Neutrophil (primary cell): ENCODE data around the gene CABP1.
"Not testable (repeated sequence)": the region's sequence is repeated elsewhere in the genome, so short reads cannot be mapped to it uniquely, and the experiment has no call there.

Experiments
- H3K27ac ChIP-seq: fragments of 200-600 bp; sonication (generic); 2 replicates; pipeline ENCODE4 v1.5.1; 2016; ENCODE audit warnings: mild to moderate bottlenecking, moderate library complexity
- H3K27me3 ChIP-seq: fragments of 200-600 bp; sonication (generic); 2 replicates; pipeline ENCODE4 v1.6.0; 2016; ENCODE audit warnings: mild to moderate bottlenecking
- H3K36me3 ChIP-seq: fragments of 200-600 bp; sonication (generic); 2 replicates; pipeline ENCODE4 v1.5.1; 2017
- H3K4me1 ChIP-seq, 2 experiments: fragments of 200-600 bp in 1 of 2; sonication (generic) in 1 of 2; 1 replicate in 1 of 2; 2 replicates in 1 of 2; pipeline versions ENCODE4 v1.5.1 to v1.6.1; 2013 to 2016; ENCODE audit warnings: low read depth in 1 of 2, low read length in 1 of 2, mild to moderate bottlenecking in 1 of 2, moderate library complexity in 1 of 2; ENCODE audit not compliant: control insufficient read depth in 1 of 2, insufficient read depth in 1 of 2
- H3K4me3 ChIP-seq, 2 experiments: fragments of 200-600 bp in 1 of 2; sonication (generic) in 1 of 2; 1 replicate in 1 of 2; 2 replicates in 1 of 2; pipeline ENCODE4 v1.5.1; 2013 to 2016; ENCODE audit warnings: low read depth in 1 of 2, low read length in 1 of 2, mild to moderate bottlenecking in 1 of 2, moderate library complexity in 1 of 2
- H3K9me3 ChIP-seq: fragments of 200-600 bp; sonication (generic); 2 replicates; pipeline ENCODE4 v1.5.1; 2016
- CTCF ChIP-seq: fragments of 200-600 bp; sonication (generic); IDR thresholded peaks from 2 replicates; pipeline ENCODE4 v1.5.1; 2016; ENCODE audit warnings: antibody characterized with exemption

Gene CABP1

GRCh38 chr12:120598674-120599463 is 41.6 kb upstream of the CABP1 start:
- H3K4me3 ChIP-seq = no peak overlapping the region
- H3K27ac ChIP-seq = no peak overlapping the region
- no peaks in the 10 kb centered on the region for H3K36me3 ChIP-seq
- H3K9me3 ChIP-seq = no peaks in the 10 kb centered on the region
- H3K27me3 ChIP-seq = no peaks in the 10 kb centered on the region
- TF ChIP-seq CTCF = no peak
- H3K4me1 ChIP-seq = peaks cover 24 to 26% of the 10 kb centered on the region in 2 experiments

- no peak for TF ChIP-seq CTCF
- Histone ChIP-seq H3K9me3 (no peaks in the 10 kb centered on the region), H3K4me1 (peaks cover 24 to 26% of the 10 kb centered on the region in 2 experiments), H3K36me3 (no peaks in the 10 kb centered on the region), H3K27ac (no peak overlapping the region), H3K27me3 (no peaks in the 10 kb centered on the region), H3K4me3 (no peak overlapping the region)
These were observed 40.5 kb upstream of the CABP1 start for GRCh38 chr12:120599672-120600552.

- not testable (repeated sequence) for H3K36me3 ChIP-seq, H3K9me3 ChIP-seq, H3K27me3 ChIP-seq
- Histone ChIP-seq H3K27ac (peak overlapping the region; percentile 84), H3K4me1 (peaks cover 24 to 26% of the 10 kb centered on the region in 2 experiments), H3K4me3 (peak overlapping the region; percentile 34 to 43)
These were observed 38.0 kb upstream of the CABP1 start for GRCh38 chr12:120602416-120602815.

GRCh38 chr12:120610560-120610959 is 29.9 kb upstream of the CABP1 start:
- no peak overlapping the region for H3K27ac ChIP-seq
- TF ChIP-seq CTCF = no peak
- peaks cover 2% of the 10 kb centered on the region for H3K27me3 ChIP-seq
- H3K4me3 ChIP-seq = no peak overlapping the region
- no peaks in the 10 kb centered on the region for H3K4me1 ChIP-seq
- H3K9me3 ChIP-seq = no peaks in the 10 kb centered on the region
- H3K36me3 ChIP-seq = no peaks in the 10 kb centered on the region

- H3K27me3 ChIP-seq, H3K9me3 ChIP-seq, H3K4me3 ChIP-seq, H3K36me3 ChIP-seq, H3K4me1 ChIP-seq, H3K27ac ChIP-seq: not testable (repeated sequence)
These were observed 28.9 kb upstream of the CABP1 start for GRCh38 chr12:120611534-120611933.

- Histone ChIP-seq H3K4me3 (no peak overlapping the region), H3K27me3 (peaks cover 23% of the 10 kb centered on the region), H3K36me3 (no peaks in the 10 kb centered on the region), H3K9me3 (no peaks in the 10 kb centered on the region), H3K4me1 (no peaks in the 10 kb centered on the region), H3K27ac (no peak overlapping the region)
- TF ChIP-seq CTCF = no peak
These were observed 25.6 kb upstream of the CABP1 start for GRCh38 chr12:120614848-120615247.

GRCh38 chr12:120617193-120617592 is 23.2 kb upstream of the CABP1 start:
- H3K36me3 ChIP-seq, H3K4me1 ChIP-seq, H3K9me3 ChIP-seq, H3K27ac ChIP-seq, H3K4me3 ChIP-seq: not testable (repeated sequence)
- peaks cover 31% of the 10 kb centered on the region for H3K27me3 ChIP-seq

GRCh38 chr12:120617767-120618166 is 22.7 kb upstream of the CABP1 start:
- H3K4me1 ChIP-seq, H3K27ac ChIP-seq, H3K4me3 ChIP-seq, H3K9me3 ChIP-seq, H3K36me3 ChIP-seq: not testable (repeated sequence)
- peaks cover 31% of the 10 kb centered on the region for H3K27me3 ChIP-seq
